ENCODE measurements around the gene CPLANE1. TPM values are rescaled to one million over a fixed set of nuclear protein-coding genes. Genes with fewer than 3 reads are reported as not detected.

Gene CPLANE1
- total and polyA plus RNA-seq, 10 of the 15 experiments (the other 5 are each of a cell fraction or from before 2014, with no cell fraction given), result 1.7 to 14.8 (median 6.7) TPM

GRCh38 chr5:37071901-37072581 lies 177.1 kb downstream of the CPLANE1 start:
- SMC1A ChIA-PET (ENCODE audit: uncharacterized antibody, unreplicated experiment), result interaction anchor here (1.4 to 3.5 kb wide), 4 partner anchors 8 to 39 kb away, joined by 3 to 12 read pairs (median 7); no protein-coding TSS in a partner anchor
- RAD21 ChIA-PET (ENCODE audit: unreplicated experiment), result no interaction called here
- Histone ChIP-seq H3K27ac (ENCODE audit: control insufficient read depth, insufficient read depth) (no peak overlapping the region), H3K36me3 (ENCODE audit: control insufficient read depth in 2 of 2, insufficient read depth in 2 of 2, low read length in 1 of 2) (no peaks in the 10 kb centered on the region), H3K4me1 (ENCODE audit: control insufficient read depth, insufficient read depth, low read length) (no peaks in the 10 kb centered on the region), H3K9ac (ENCODE audit: control insufficient read depth, insufficient read depth, low read length) (no peak overlapping the region), H2AFZ (ENCODE audit: control insufficient read depth, low read depth, low read length) (no peak overlapping the region), H3K4me2 (ENCODE audit: control insufficient read depth, insufficient read depth) (no peak overlapping the region), H3K27me3 (replicated peaks in 1 of 2; ENCODE audit: control insufficient read depth in 2 of 2, insufficient read depth in 2 of 2, low read length in 1 of 2) (no peaks in the 10 kb centered on the region), H3K4me3 (no peak overlapping the region), H4K20me1 (ENCODE audit: control insufficient read depth, insufficient read depth) (no peaks in the 10 kb centered on the region), H3K9me3 (replicated peaks; ENCODE audit: control insufficient read depth, insufficient read depth, low read length) (no peaks in the 10 kb centered on the region), H3K79me2 (ENCODE audit: control insufficient read depth, insufficient read depth, low read length) (no peaks in the 10 kb centered on the region)
- CTCF ChIA-PET, result interaction anchor here (1.1 kb wide), 1 partner anchor 142 kb away, joined by 3 read pairs; no protein-coding TSS in a partner anchor
- intact Hi-C loops (cut with micrococcal nuclease; ENCODE audit: unreplicated experiment), result no loop called here
- ATAC-seq (no peak; the same call in 1 of the 3 replicates), FAIRE-seq (no peak), DNase-seq (ENCODE audit: low read depth, low spot score) (no peak)
- in situ Hi-C loops (cut with MboI), result no loop called here
- TF ChIP-seq BCL11A (IDR thresholded peaks at IDR 0.05; ENCODE audit: low read depth, low read length) (no peak), PBX3 (IDR thresholded peaks at IDR 0.05; ENCODE audit: insufficient replicate concordance, low read depth, low read length) (no peak), NKRF (conservative IDR thresholded peaks at IDR 0.05) (no peak), SIX5 (IDR thresholded peaks at IDR 0.05; ENCODE audit: low read depth, low read length, severe bottlenecking) (no peak), SRF (IDR thresholded peaks at IDR 0.05; ENCODE audit: low read depth in 2 of 2, low read length in 2 of 2) (no peak), NFIC (IDR thresholded peaks at IDR 0.05; ENCODE audit: low read depth, low read length) (no peak), ZBTB33 (IDR thresholded peaks at IDR 0.05) (no peak), STAT3 (IDR thresholded peaks at IDR 0.05; ENCODE audit: low read depth, low read length) (no peak), GATAD2B (conservative IDR thresholded peaks at IDR 0.05; ENCODE audit: low read depth) (no peak), E4F1 (IDR thresholded peaks at IDR 0.05; ENCODE audit: borderline replicate concordance, partially characterized antibody) (no peak), ZNF622 (IDR thresholded peaks at IDR 0.05) (no peak)
- TF ChIP-seq, protein P1, sequence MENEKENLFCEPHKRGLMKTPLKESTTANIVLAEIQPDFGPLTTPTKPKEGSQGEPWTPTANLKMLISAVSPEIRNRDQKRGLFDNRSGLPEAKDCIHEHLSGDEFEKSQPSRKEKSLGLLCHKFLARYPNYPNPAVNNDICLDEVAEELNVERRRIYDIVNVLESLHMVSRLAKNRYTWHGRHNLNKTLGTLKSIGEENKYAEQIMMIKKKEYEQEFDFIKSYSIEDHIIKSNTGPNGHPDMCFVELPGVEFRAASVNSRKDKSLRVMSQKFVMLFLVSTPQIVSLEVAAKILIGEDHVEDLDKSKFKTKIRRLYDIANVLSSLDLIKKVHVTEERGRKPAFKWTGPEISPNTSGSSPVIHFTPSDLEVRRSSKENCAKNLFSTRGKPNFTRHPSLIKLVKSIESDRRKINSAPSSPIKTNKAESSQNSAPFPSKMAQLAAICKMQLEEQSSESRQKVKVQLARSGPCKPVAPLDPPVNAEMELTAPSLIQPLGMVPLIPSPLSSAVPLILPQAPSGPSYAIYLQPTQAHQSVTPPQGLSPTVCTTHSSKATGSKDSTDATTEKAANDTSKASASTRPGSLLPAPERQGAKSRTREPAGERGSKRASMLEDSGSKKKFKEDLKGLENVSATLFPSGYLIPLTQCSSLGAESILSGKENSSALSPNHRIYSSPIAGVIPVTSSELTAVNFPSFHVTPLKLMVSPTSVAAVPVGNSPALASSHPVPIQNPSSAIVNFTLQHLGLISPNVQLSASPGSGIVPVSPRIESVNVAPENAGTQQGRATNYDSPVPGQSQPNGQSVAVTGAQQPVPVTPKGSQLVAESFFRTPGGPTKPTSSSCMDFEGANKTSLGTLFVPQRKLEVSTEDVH (IDR thresholded peaks at IDR 0.05; ENCODE audit: low read depth, partially characterized antibody), result no peak
- 45% methylated on average over 1 of the region's 1 CpG for WGBS (ENCODE audit: insufficient coverage, insufficient replicate concordance, low lambda C conversion rate, missing lambda C conversion rate)
- POLR2A ChIA-PET, result interaction anchor here (0.8 kb wide), 1 partner anchor 9 kb away, joined by 3 read pairs; no protein-coding TSS in a partner anchor
- no TSS peak for BruUV-seq (replicated peaks)
